Eye (tissue), 1 donor: ENCODE measurements around the gene SMC1B.
"Not testable (repeated sequence)": the region's sequence is repeated elsewhere in the genome, so short reads cannot be mapped to it uniquely, and the experiment has no call there.

Experiments
- DNase-seq: peaks from one replicate; pipeline ENCODE4 v3.0.0-alpha.2; 2015

Gene SMC1B

DNA sequence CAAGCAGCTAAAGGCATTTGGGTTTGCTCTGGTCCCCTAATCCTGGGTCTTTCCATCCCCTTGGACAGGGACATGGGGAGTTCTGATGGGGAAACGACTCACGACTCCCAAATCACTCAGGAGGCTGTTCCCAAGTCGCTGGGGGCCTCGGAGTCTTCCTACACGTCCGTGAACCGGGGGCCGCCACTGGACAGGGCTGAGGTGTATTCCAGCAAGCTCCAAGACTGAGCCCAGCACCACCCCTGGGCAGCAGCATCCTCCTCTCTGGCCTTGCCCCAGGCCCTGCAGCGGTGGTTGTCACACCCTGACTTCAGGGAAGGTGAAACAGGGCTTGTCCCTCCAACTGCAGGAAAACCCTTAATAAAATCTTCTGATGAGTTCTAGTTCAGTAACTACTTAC is 117.9 kb downstream of the SMC1B start:
- no peak for DNase-seq

DNA sequence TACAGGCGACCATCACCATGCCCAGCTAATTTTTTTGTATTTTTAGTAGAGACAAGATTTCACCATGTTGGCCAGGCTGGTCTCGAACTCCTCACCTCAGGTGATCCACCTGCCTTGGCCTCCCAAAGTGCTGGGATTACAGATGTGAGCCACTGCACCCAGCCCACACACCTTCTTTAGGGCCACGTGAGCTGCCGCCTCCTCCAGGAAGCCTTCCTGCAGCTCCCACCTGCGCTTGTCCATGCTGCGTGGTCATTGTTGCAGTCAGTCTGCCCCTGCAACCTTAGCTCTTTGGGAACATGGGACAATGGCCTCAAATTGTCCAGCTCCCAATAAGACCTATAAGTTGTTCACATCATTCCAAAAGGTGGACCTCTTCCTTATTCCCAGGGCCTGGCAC is 118.4 kb downstream of the SMC1B start:
- DNase-seq, result not testable (repeated sequence)
